Measurements from ENCODE around the gene AJM1. TPM values are rescaled to one million over a fixed set of nuclear protein-coding genes. Genes with fewer than 3 reads are reported as not detected.
"Not testable (repeated sequence)": the region's sequence is repeated elsewhere in the genome, so short reads cannot be mapped to it uniquely, and the experiment has no call there.

The AJM1 gene
- total RNA-seq, 4 donors from 2014 or later: 0.83 to 4.7 (median 2.3) TPM

- Histone ChIP-seq H3K4me1 (peaks cover 20 to 27% of the 10 kb centered on the region in 2 donors), H3K27ac (peak overlapping the region in 1 of 3 donors; percentile 53), H3K9me3 (no peaks in the 10 kb centered on the region), H3K4me3 (replicated peaks in 1 of 3) (no peak overlapping the region), H3K36me3 (peaks cover 2 to 3% of the 10 kb centered on the region in 2 donors), H3K27me3 (no peaks in the 10 kb centered on the region)
- WGBS, 2 donors: 95% methylated on average over 11 of the region's 11 CpGs
- DNase-seq: no peak
- intact Hi-C loops (cut with DNase I): no loop called here
- no peak for TF ChIP-seq POLR2A (IDR thresholded peaks at IDR 0.05)
- no peak for TF ChIP-seq CTCF (IDR thresholded peaks at IDR 0.05)
Observed at GRCh38 chr9:136868644-136869043, 26.4 kb downstream of the AJM1 start.

GRCh38 chr9:136869611-136870010 lies 27.3 kb downstream of the AJM1 start:
- H3K36me3 ChIP-seq; H3K27me3 ChIP-seq; H3K9me3 ChIP-seq; intact Hi-C loops (cut with DNase I); H3K4me3 ChIP-seq (replicated peaks in 1 of 3): not testable (repeated sequence)
- WGBS, 2 donors: 48 to 63% methylated on average over 2 of the region's 2 CpGs
- peak; percentile 44 to 52 for DNase-seq
- H3K27ac ChIP-seq: peak overlapping the region in 2 of 3 donors; percentile 49 to 52
- H3K4me1 ChIP-seq: peaks cover 20 to 22% of the 10 kb centered on the region in 2 donors

GRCh38 chr9:136875155-136875554 lies 32.9 kb downstream of the AJM1 start:
- Histone ChIP-seq H3K27me3 (no peaks in the 10 kb centered on the region), H3K27ac (no peak overlapping the region), H3K4me1 (peaks cover 0 to 7% of the 10 kb centered on the region in 2 donors), H3K9me3 (no peaks in the 10 kb centered on the region), H3K4me3 (replicated peaks in 1 of 3) (no peak overlapping the region), H3K36me3 (no peaks in the 10 kb centered on the region)
- intact Hi-C loops (cut with DNase I): no loop called here
- TF ChIP-seq POLR2A (IDR thresholded peaks at IDR 0.05) (no peak), CTCF (IDR thresholded peaks at IDR 0.05) (no peak)
- no peak for DNase-seq
- 91 to 93% methylated on average over 6 of the region's 6 CpGs for WGBS, 2 donors

GRCh38 chr9:136876476-136876875 lies 34.2 kb downstream of the AJM1 start:
- DNase-seq: no peak
- no peaks in the 10 kb centered on the region for H3K27me3 ChIP-seq
- TF ChIP-seq POLR2A (IDR thresholded peaks at IDR 0.05): no peak
- no peak overlapping the region for H3K4me3 ChIP-seq (replicated peaks in 1 of 3)
- WGBS, 2 donors: 78 to 87% methylated on average over 4 to 5 of the region's 5 CpGs
- H3K27ac ChIP-seq: no peak overlapping the region
- intact Hi-C loops (cut with DNase I): no loop called here
- no peaks in the 10 kb centered on the region for H3K36me3 ChIP-seq
- H3K9me3 ChIP-seq: no peaks in the 10 kb centered on the region
- H3K4me1 ChIP-seq: peaks cover 0 to 9% of the 10 kb centered on the region in 2 donors

- Histone ChIP-seq H3K9me3 (no peaks in the 10 kb centered on the region), H3K4me1 (peaks cover 2 to 29% of the 10 kb centered on the region in 2 donors), H3K4me3 (replicated peaks in 1 of 3) (no peak overlapping the region), H3K27ac (no peak overlapping the region), H3K27me3 (no peaks in the 10 kb centered on the region), H3K36me3 (no peaks in the 10 kb centered on the region)
- 84 to 86% methylated on average over 10 to 11 of the region's 11 CpGs for WGBS, 2 donors
- no peak for DNase-seq
- intact Hi-C loops (cut with DNase I): no loop called here
- TF ChIP-seq POLR2A (IDR thresholded peaks at IDR 0.05) (no peak), CTCF (IDR thresholded peaks at IDR 0.05) (no peak)
Observed at GRCh38 chr9:136880651-136881050, 38.4 kb downstream of the AJM1 start.

- H3K9me3 ChIP-seq: no peaks in the 10 kb centered on the region
- peaks cover 4 to 30% of the 10 kb centered on the region in 2 donors for H3K4me1 ChIP-seq
- no peaks in the 10 kb centered on the region for H3K27me3 ChIP-seq
- peak overlapping the region in 1 of 3 donors; percentile 4 for H3K4me3 ChIP-seq (replicated peaks in 1 of 3)
- TF ChIP-seq POLR2A (IDR thresholded peaks at IDR 0.05): no peak
- TF ChIP-seq CTCF (IDR thresholded peaks at IDR 0.05): no peak
- H3K36me3 ChIP-seq: no peaks in the 10 kb centered on the region
- WGBS, 2 donors: 21 to 28% methylated on average over 8 to 9 of the region's 9 CpGs
- no peak for DNase-seq
- H3K27ac ChIP-seq: peak overlapping the region in 1 of 3 donors; percentile 24
- intact Hi-C loops (cut with DNase I): no loop called here
Observed at GRCh38 chr9:136881691-136882108, 39.4 kb downstream of the AJM1 start.

All from thyroid gland (tissue), 4 donors.